Activated CD4-positive, alpha-beta memory T cell treated with anti-CD3 and anti-CD28 coated beads for 36 hours (primary cell): ENCODE measurements around the gene AUH. TPM values are rescaled to one million over a fixed set of nuclear protein-coding genes. Genes with fewer than 3 reads are reported as not detected.
A peak's percentile ranks its signal among the peaks of the same experiment; 100 is the strongest.

Source experiments
- CTCF ChIA-PET: fragments of 350-600 bp; sonication (Branson Sonifier 250); formaldehyde crosslinking; loops from one replicate; lab custom pipeline; 2021; ENCODE audit warnings: antibody characterized with exemption, inconsistent platforms; lab: Charles Lee
- POLR2A ChIA-PET: fragments of 350-600 bp; sonication (Branson Sonifier 250); formaldehyde crosslinking; loops from one replicate; lab custom pipeline; 2021; ENCODE audit warnings: antibody characterized with exemption; lab: Charles Lee
- DNase-seq: peaks from one replicate; pipeline ENCODE4 v3.0.0-alpha.2; 2020
- H3K27ac Mint-ChIP-seq: one replicate; pipeline ENCODE4 v1.8.0; 2021; ENCODE audit warnings: mixed read lengths
- H3K27me3 Mint-ChIP-seq: one replicate; pipeline ENCODE4 v1.8.0; 2021; ENCODE audit warnings: mixed read lengths
- H3K36me3 Mint-ChIP-seq: one replicate; pipeline ENCODE4 v1.8.0; 2021; ENCODE audit warnings: mixed read lengths
- H3K4me1 Mint-ChIP-seq: one replicate; pipeline ENCODE4 v1.8.0; 2021; ENCODE audit warnings: low read depth, mixed read lengths
- H3K4me3 Mint-ChIP-seq: one replicate; pipeline ENCODE4 v1.8.0; 2021; ENCODE audit warnings: mild to moderate bottlenecking, mixed read lengths
- H3K9me3 Mint-ChIP-seq: one replicate; pipeline ENCODE4 v1.8.0; 2021; ENCODE audit warnings: mixed read lengths
- intact Hi-C: fragments of 100-400 bp; cut with micrococcal nuclease; formaldehyde crosslinking; loops from one replicate; pipeline ENCODE4 v1.15.1; 2023
- total RNA-seq, 2 experiments: library from RNA; stranded (reverse); gene quantifications; one replicate each; pipeline ENCODE4 v1.2.3, GENCODE V29; 2021

AUH gene
- total RNA-seq, 2 experiments from 2014 or later = 38.8 to 40.9 TPM

DNA sequence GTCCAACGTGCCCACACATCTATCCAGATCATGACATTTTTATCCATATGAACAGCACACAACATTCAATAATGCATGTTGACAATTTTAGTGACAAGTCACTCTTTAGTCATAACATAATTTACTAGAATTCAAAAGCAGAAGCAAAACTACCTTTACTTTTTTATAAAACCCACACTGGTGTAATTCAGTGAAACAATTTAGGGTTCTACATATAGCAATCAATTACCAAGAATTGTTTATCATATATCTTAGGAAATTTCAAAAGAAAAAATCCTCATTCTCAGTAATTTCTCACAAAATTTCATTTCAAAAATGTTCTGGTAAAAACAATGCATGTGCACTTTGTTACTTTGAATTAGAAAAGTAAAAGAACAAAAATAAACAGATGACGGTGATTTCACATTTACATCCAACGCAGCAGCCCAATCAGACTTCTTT is 12.6 kb downstream of the AUH start:
- H3K4me3 Mint-ChIP-seq = peak overlapping the region; percentile 4
- intact Hi-C loops = loop anchor here (1.0 to 2.0 kb wide), 10 partner anchors 10 to 300 kb away; no protein-coding TSS in a partner anchor
- H3K27ac Mint-ChIP-seq = peak overlapping the region; percentile 93
- ChIA-PET POLR2A (interaction anchor here (0.7 to 2.8 kb wide), 5 partner anchors 9 to 198 kb away, joined by 3 to 11 read pairs (median 5); partner anchors contain the start of genes AUH and NFIL3), CTCF (interaction anchor here (1.5 kb wide), 1 partner anchor 10 kb away, joined by 5 read pairs; no protein-coding TSS in a partner anchor)
- no peaks in the 10 kb centered on the region for H3K27me3 Mint-ChIP-seq
- H3K36me3 Mint-ChIP-seq = peaks cover 47% of the 10 kb centered on the region
- H3K4me1 Mint-ChIP-seq = peaks cover 44% of the 10 kb centered on the region
- no peaks in the 10 kb centered on the region for H3K9me3 Mint-ChIP-seq
- DNase-seq = no peak

- ChIA-PET CTCF (no interaction called here), POLR2A (interaction anchor here (0.7 to 2.8 kb wide), 5 partner anchors 10 to 197 kb away, joined by 3 to 11 read pairs (median 5); partner anchors contain the start of gene NFIL3)
- Mint-ChIP-seq H3K4me1 (peaks cover 44% of the 10 kb centered on the region), H3K27me3 (no peaks in the 10 kb centered on the region), H3K4me3 (no peak overlapping the region), H3K36me3 (peaks cover 47% of the 10 kb centered on the region), H3K9me3 (no peaks in the 10 kb centered on the region), H3K27ac (peak overlapping the region; percentile 16)
- intact Hi-C loops = loop anchor here (2.0 kb wide), 2 partner anchors 61 to 299 kb away; no protein-coding TSS in a partner anchor
- DNase-seq = no peak
Observed at GRCh38 chr9:91348191-91348807, 13.4 kb downstream of the AUH start.

- ChIA-PET CTCF (interaction anchor here (1.0 to 1.3 kb wide), 3 partner anchors 68 to 310 kb away, joined by 3 to 5 read pairs (median 3); no protein-coding TSS in a partner anchor), POLR2A (interaction anchor here (0.6 to 2.8 kb wide), 3 partner anchors 32 to 77 kb away, joined by 3 to 11 read pairs (median 4); partner anchors contain the start of gene NFIL3)
- H3K4me1 Mint-ChIP-seq = peaks cover 50% of the 10 kb centered on the region
- H3K9me3 Mint-ChIP-seq = no peaks in the 10 kb centered on the region
- H3K27ac Mint-ChIP-seq = no peak overlapping the region
- peaks cover 50% of the 10 kb centered on the region for H3K36me3 Mint-ChIP-seq
- no peak for DNase-seq
- no peak overlapping the region for H3K4me3 Mint-ChIP-seq
- H3K27me3 Mint-ChIP-seq = no peaks in the 10 kb centered on the region
- intact Hi-C loops = no loop called here
Observed at GRCh38 chr9:91347377-91347776, 14.3 kb downstream of the AUH start.

GRCh38 chr9:91346644-91347043 is 15.1 kb downstream of the AUH start:
- POLR2A ChIA-PET = interaction anchor here (0.6 to 2.8 kb wide), 6 partner anchors 12 to 359 kb away, joined by 3 to 11 read pairs (median 4); partner anchors contain the start of gene NFIL3
- intact Hi-C loops = no loop called here
- Mint-ChIP-seq H3K27me3 (no peaks in the 10 kb centered on the region), H3K4me3 (no peak overlapping the region), H3K36me3 (peaks cover 55% of the 10 kb centered on the region), H3K9me3 (no peaks in the 10 kb centered on the region), H3K27ac (no peak overlapping the region), H3K4me1 (peaks cover 57% of the 10 kb centered on the region)
- CTCF ChIA-PET = interaction anchor here (0.6 to 1.3 kb wide), 4 partner anchors 57 to 309 kb away, joined by 3 to 5 read pairs (median 3); no protein-coding TSS in a partner anchor
- no peak for DNase-seq

DNA sequence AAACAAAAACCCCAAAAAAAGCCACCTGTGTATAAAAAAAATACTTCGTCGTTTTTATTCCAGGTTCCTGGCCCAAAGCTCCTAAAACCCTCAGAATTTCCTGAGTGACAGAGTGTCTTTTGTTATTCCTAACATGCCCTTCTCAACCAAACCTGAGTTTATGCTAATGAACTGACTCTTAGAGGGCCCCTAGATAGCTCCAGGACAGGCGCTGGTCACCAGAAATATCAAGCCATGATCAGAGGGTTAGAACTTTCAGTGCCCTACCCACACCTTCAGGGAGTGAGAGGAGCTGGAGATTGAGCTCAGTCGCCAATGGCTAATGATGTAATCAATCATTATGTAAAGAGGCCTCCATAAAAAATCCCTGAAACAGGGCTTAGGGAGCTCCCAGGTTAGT is 15.7 kb downstream of the AUH start:
- no peaks in the 10 kb centered on the region for H3K27me3 Mint-ChIP-seq
- intact Hi-C loops = no loop called here
- no peak for DNase-seq
- ChIA-PET CTCF (interaction anchor here (0.6 to 1.3 kb wide), 3 partner anchors 57 to 308 kb away, joined by 3 read pairs; no protein-coding TSS in a partner anchor), POLR2A (interaction anchor here (0.7 to 2.8 kb wide), 4 partner anchors 13 to 246 kb away, joined by 3 to 11 read pairs (median 5); partner anchors contain the start of gene NFIL3)
- peaks cover 55% of the 10 kb centered on the region for H3K36me3 Mint-ChIP-seq
- no peak overlapping the region for H3K4me3 Mint-ChIP-seq
- peaks cover 62% of the 10 kb centered on the region for H3K4me1 Mint-ChIP-seq
- H3K27ac Mint-ChIP-seq = no peak overlapping the region
- H3K9me3 Mint-ChIP-seq = no peaks in the 10 kb centered on the region

GRCh38 chr9:91342575-91342974 is 19.1 kb downstream of the AUH start:
- Mint-ChIP-seq H3K9me3 (no peaks in the 10 kb centered on the region), H3K27me3 (no peaks in the 10 kb centered on the region), H3K27ac (no peak overlapping the region), H3K4me1 (peaks cover 47% of the 10 kb centered on the region), H3K4me3 (no peak overlapping the region), H3K36me3 (peaks cover 62% of the 10 kb centered on the region)
- intact Hi-C loops = no loop called here
- no peak for DNase-seq
- ChIA-PET CTCF (no interaction called here), POLR2A (interaction anchor here (1.5 kb wide), 1 partner anchor 192 kb away, joined by 4 read pairs; no protein-coding TSS in a partner anchor)

DNA sequence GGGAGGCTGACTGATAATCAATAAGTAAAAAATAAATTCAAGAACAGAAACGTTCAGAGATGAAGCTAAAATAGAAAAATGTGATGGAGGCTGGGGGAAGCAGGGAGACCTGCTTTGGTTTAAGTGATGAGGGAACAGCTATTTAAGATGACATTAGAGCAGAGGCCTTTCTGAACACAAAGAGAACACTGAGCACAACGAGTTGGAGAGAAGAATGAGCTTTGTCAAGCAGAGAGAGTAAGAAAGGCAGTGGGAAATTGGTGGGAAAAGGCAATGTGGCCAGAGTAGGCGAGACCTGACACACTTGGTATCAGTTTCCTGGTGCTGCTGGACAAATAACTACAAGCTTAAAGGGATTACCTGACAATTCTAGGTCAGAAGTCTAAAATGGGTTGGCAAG is 20.0 kb downstream of the AUH start:
- ChIA-PET POLR2A (interaction anchor here (1.5 to 2.0 kb wide), 3 partner anchors 17 to 191 kb away, joined by 4 to 8 read pairs (median 4); no protein-coding TSS in a partner anchor), CTCF (interaction anchor here (1.5 kb wide), 1 partner anchor 427 kb away, joined by 8 read pairs; no protein-coding TSS in a partner anchor)
- intact Hi-C loops = loop anchor here (2.0 kb wide), 1 partner anchor 17 kb away; no protein-coding TSS in a partner anchor
- Mint-ChIP-seq H3K9me3 (no peaks in the 10 kb centered on the region), H3K4me3 (no peak overlapping the region), H3K36me3 (peaks cover 66% of the 10 kb centered on the region), H3K27ac (peak overlapping the region; percentile 12), H3K27me3 (no peaks in the 10 kb centered on the region), H3K4me1 (peaks cover 41% of the 10 kb centered on the region)
- DNase-seq = no peak

DNA sequence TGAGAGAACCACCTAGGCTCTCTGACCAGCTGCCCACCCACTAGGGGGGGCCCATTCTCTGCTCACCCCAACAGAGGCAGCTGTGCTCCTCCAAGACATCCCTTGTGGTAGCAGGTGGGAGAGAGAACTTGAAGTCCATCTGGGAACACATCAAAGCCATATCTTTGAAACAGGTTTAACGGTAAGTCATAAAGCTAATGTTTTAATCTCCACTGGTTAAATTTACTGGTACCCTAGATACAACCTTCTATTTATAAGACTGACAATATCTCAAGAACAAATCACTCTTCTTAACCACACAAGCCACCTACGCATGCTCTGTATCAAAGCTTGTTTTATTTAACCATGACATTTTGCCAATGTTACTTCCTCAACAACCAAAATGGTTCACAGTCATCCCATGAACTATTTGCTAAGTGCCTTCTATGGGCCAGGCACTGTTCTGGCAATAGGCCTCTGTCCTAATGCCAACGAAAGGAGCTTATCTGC is 20.4 kb downstream of the AUH start:
- Mint-ChIP-seq H3K9me3 (no peaks in the 10 kb centered on the region), H3K36me3 (peaks cover 63% of the 10 kb centered on the region), H3K4me1 (peaks cover 37% of the 10 kb centered on the region), H3K4me3 (no peak overlapping the region), H3K27me3 (no peaks in the 10 kb centered on the region), H3K27ac (peak overlapping the region; percentile 12)
- ChIA-PET POLR2A (interaction anchor here (0.7 to 2.0 kb wide), 4 partner anchors 17 to 191 kb away, joined by 4 to 8 read pairs (median 6); no protein-coding TSS in a partner anchor), CTCF (interaction anchor here (1.5 kb wide), 1 partner anchor 426 kb away, joined by 8 read pairs; no protein-coding TSS in a partner anchor)
- intact Hi-C loops = loop anchor here (2.0 kb wide), 1 partner anchor 17 kb away; no protein-coding TSS in a partner anchor
- no peak for DNase-seq

- H3K36me3 Mint-ChIP-seq = peaks cover 62% of the 10 kb centered on the region
Observed at GRCh38 chr9:91340395-91340967, 21.2 kb downstream of the AUH start.

DNA sequence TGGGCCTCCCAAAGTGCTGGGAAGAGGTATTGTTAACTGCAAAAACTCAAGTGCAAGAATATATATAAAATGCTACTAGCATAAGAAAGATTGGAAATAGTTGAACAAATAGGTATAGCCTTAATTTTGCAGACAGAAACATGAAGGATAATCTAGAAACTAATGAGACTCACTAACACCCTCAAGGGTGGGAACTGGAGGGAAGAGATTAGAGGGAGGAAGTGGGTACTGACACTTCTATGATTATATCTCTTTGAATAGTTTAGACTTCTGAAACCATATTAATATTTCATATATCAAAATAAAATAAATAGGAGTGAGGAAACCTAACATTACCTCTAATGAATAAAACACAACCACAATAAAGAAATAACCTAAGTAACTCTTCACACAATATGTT is 23.0 kb downstream of the AUH start:
- ChIA-PET POLR2A (no interaction called here), CTCF (no interaction called here)
- intact Hi-C loops = no loop called here
- no peak for DNase-seq
- Mint-ChIP-seq H3K27ac (no peak overlapping the region), H3K4me1 (peaks cover 36% of the 10 kb centered on the region), H3K36me3 (peaks cover 51% of the 10 kb centered on the region), H3K9me3 (no peaks in the 10 kb centered on the region), H3K4me3 (no peak overlapping the region), H3K27me3 (no peaks in the 10 kb centered on the region)

More at GRCh38 chr9:91340395-91340967, 21.2 kb downstream of the AUH start:
- no peaks in the 10 kb centered on the region for H3K27me3 Mint-ChIP-seq
- H3K4me3 Mint-ChIP-seq = no peak overlapping the region
- CTCF ChIA-PET = interaction anchor here (1.4 kb wide), 1 partner anchor 86 kb away, joined by 5 read pairs; no protein-coding TSS in a partner anchor
- intact Hi-C loops = loop anchor here (2.0 kb wide), 1 partner anchor 18 kb away; no protein-coding TSS in a partner anchor
- POLR2A ChIA-PET = interaction anchor here (0.7 to 2.0 kb wide), 3 partner anchors 18 to 133 kb away, joined by 4 to 8 read pairs (median 7); no protein-coding TSS in a partner anchor
- peaks cover 36% of the 10 kb centered on the region for H3K4me1 Mint-ChIP-seq
- DNase-seq = no peak
- H3K27ac Mint-ChIP-seq = peak overlapping the region; percentile 12
- no peaks in the 10 kb centered on the region for H3K9me3 Mint-ChIP-seq

GRCh38 chr9:91336786-91337185 is 24.9 kb downstream of the AUH start:
- Mint-ChIP-seq H3K9me3 (no peaks in the 10 kb centered on the region), H3K27me3 (no peaks in the 10 kb centered on the region)

More at GRCh38 chr9:91336786-91337185, 24.9 kb downstream of the AUH start:
- peaks cover 46% of the 10 kb centered on the region for H3K36me3 Mint-ChIP-seq
- CTCF ChIA-PET = no interaction called here
- H3K4me1 Mint-ChIP-seq = peaks cover 24% of the 10 kb centered on the region
- intact Hi-C loops = no loop called here
- no peak overlapping the region for H3K4me3 Mint-ChIP-seq
- no peak for DNase-seq
- no peak overlapping the region for H3K27ac Mint-ChIP-seq
- POLR2A ChIA-PET = no interaction called here
